Measurements from ENCODE around the gene RALGAPA2.

Gene RALGAPA2

GRCh38 chr20:20393207-20394120, 319.0 kb downstream of the RALGAPA2 start:
- no peak for DNase-seq

DNA sequence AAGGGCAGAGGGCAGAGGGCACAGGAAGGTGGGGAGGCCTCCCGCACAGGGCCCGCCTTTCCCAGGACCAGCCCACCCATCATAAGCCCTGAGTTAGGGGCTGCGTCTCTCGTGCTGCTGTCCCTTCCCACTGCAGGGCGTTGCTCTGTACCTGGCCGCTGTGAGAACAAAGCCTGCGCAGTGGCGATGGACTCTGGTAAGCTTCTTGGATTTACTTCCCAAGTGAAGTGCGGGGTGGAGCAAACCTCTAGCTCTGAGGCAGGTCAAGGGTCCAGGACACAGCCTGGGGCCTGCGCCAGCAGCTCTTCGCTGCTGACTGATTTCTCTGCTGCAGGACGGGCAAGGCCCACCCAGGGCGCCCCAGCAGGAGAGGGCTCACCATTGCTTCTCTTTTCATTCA, 320.7 kb downstream of the RALGAPA2 start:
- DNase-seq, result no peak

GRCh38 chr20:20391115-20391514, 321.3 kb downstream of the RALGAPA2 start:
- DNase-seq, result no peak

GRCh38 chr20:20390393-20390792, 322.1 kb downstream of the RALGAPA2 start:
- DNase-seq, result no peak

- DNase-seq, result no peak
Measured at GRCh38 chr20:20386192-20386591, 326.3 kb downstream of the RALGAPA2 start.

- no peak for DNase-seq
Measured at GRCh38 chr20:20375862-20376261, 336.6 kb downstream of the RALGAPA2 start.

DNA sequence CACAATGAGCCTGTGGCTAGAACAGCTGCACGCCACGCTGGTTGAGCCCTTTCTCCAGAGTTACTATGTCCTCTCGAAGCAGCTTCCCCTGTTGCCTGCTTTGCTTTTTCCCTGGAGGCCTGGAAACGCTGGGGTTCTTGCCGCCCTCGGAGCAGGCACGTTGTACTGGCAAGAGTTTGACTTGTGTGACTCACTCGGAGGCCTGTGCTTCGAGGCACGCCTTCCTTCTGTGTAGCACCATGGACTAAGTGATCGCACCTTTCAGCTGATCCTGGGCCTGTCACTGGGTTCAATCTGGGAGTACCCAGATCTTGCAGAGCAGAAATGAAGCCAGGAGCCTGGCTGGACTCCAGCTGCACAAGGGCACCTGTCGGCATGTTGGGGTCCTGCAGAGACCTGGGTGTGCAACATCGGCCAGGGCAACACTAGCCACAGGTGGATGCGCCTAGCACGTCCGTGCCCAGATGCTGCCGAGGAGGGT, 339.3 kb downstream of the RALGAPA2 start:
- DNase-seq, result no peak

- DNase-seq, result no peak
Measured at GRCh38 chr20:20371681-20372080, 340.8 kb downstream of the RALGAPA2 start.

GRCh38 chr20:20371083-20371482, 341.4 kb downstream of the RALGAPA2 start:
- DNase-seq, result no peak

DNA sequence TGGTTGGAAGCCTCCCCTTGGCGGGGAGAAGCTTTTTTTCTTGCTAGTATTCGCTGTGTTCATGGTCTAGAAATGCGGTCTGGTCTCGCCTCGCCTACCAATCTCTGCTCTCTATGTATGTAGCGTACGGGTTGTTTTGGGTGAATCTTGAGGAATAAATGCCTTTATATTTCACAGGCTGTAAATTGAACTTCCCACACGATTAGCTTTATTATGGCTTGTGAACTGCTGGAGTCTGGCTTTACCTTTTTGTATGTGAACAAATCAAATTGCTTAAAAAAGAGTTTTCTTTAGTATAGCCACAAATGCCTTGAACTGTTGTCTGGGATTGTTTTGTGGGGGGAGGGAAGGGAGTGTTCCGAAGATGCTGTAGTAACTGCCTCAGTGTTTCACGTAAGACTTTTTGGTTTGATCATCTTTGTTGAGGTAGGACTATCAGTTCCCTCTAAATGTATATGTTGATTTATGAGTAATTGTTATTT, 342.3 kb downstream of the RALGAPA2 start:
- DNase-seq, result no peak

- no peak for DNase-seq
Measured at GRCh38 chr20:20369250-20370093, 343.0 kb downstream of the RALGAPA2 start.

GRCh38 chr20:20368418-20369249, 343.8 kb downstream of the RALGAPA2 start:
- no peak for DNase-seq

DNA sequence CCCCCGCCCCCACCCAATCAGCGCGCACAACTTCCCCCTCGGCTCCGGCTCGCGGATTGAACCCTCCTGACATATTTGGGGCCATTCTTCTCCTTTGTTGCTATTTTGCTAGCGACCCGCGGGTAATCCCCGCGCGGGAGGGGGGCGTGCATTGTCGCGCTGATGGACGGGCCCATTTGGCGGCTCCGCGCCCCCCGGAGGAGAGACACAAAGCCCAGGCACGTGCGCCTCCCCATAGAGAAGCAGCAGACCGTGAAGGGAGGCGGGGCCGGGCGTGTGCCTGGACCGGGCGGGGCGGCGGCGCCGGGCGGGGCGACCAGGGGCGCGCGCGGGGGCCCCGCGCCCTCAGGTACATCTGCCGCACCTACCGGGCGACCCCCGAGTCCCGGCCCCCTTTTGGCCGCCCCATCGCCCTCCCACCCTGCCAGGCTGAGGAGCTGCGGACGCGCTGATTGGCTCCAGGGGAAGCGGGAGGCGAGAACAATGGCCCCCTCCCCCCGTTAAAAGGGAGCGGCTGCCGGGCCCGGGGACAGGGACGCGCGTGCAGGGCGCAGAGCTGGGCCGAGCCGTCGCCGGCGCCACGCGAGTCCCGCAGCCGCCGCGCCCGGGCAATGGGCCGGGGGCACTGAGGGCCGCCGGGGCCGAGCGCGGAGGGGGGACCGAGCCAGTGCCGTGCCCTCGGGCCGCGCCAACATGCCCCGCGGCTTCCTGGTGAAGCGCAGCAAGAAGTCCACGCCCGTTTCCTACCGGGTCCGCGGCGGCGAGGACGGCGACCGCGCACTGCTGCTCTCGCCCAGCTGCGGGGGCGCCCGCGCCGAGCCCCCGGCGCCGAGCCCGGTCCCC, 344.6 kb downstream of the RALGAPA2 start, which contains the start of gene INSM1:
Gene INSM1 (plus strand): TSS at position 530 of the 843 bp plus-strand sequence. CDS start 164 bp downstream, at position 694.
- DNase-seq, result no peak

DNA sequence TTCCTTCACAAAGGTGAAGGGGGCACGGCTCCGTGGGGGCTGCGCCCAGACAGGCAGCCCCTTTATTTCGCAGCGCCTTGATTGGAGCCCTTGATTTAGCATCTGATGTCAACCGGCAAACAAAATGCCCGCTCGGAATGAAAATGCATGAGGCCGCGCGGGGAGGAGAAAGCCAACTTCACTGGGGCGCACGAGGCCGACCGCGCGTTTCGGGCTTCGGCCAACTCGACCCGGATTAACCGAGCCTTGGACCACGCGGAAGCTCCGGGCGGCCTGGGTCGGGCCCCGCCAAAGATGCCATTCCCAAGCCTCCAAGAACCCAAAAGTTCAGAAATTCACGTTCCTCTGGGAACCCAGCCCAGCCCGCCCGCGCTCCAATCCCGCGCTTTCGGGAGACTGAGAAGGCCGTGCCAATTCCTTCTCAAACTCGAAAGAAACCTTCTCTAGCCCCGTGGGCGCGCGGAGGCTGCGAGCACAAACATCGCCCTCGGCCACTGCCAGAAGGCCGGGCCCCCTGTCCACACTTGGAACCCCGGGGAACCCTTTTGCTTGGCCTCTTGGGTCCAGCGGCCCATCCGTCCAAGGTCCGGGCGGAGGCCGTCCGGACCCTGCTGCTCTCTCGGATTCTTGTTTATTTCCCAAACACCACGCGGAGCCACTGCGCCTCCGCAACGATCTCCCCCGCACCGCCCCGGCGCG, 345.4 kb downstream of the RALGAPA2 start:
- no peak for DNase-seq

DNA sequence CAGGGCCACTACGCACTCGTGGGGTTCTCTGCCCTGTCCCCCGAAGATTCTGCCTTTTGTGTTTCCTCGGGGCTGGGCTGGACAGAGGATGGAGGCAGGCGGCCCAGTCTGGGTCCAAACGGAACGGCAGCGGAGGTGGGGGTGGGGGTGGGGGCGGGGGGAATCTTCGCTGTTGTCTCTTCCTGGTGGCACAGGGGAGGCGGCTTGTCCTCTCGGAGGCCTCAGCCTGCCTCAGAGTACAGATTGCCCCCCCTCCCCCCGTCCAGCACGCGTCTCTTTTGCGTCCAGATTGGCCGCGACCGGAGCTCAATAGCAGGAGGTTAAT, 345.9 kb downstream of the RALGAPA2 start:
- no peak for DNase-seq

GRCh38 chr20:20365480-20366161, 346.8 kb downstream of the RALGAPA2 start:
- DNase-seq, result no peak

GRCh38 chr20:20364593-20365479, 347.6 kb downstream of the RALGAPA2 start:
- DNase-seq, result no peak

DNA sequence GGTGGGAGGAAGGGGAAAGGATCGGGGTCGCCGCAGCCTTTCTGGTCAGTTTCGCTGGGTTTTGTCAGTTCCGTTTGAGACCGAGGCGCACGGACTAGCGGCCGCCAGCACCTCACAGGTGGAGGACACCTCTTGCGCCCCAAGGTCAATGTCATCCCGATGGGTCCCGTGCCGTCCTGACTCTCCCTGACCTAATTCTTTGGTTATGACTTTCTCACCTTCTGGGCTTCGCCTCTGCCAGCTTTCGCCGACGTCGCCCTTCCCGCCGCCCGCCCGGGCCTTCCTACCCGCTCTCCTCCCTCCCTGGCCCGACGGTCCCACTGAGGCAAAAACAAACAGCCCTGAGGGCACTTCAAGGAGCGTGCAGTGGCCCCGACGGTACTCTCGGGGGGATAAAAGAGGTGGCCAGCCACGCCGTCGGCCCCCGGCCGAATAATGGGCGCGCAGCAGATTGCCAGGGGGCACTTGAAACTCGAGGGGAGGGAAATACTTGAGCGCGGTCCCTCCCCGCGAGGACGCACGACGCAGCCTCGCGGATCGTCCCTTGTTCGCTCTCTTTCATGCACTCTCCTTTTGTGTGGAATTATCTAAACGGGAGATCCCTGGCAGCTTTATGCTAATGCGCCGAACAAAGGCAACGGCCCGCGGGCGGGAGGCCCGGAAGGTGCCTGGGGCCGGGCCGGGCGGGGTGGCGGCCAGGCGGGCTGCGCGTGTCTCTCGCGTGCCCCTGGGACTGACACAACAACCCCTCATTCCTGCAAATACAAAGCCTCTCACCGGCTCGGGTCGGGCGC, 348.4 kb downstream of the RALGAPA2 start:
- no peak for DNase-seq
